Measurements from ENCODE around the gene ZNF799. TPM values are rescaled to one million over a fixed set of nuclear protein-coding genes. Genes with fewer than 3 reads are reported as not detected.
A peak's percentile ranks its signal among the peaks of the same experiment; 100 is the strongest.

The ZNF799 gene
- total and polyA plus RNA-seq, 2 of the 13 experiments (the other 11 are each of a cell fraction or from before 2014, with no cell fraction given), result 7.7 to 17.9 TPM

- TF ChIP-seq TCF7 (IDR thresholded peaks at IDR 0.05; ENCODE audit: low read depth) (peak; percentile 81), ARID2 (CRISPR knock-in tag; IDR thresholded peaks at IDR 0.05; ENCODE audit: borderline replicate concordance) (no peak), ZMYM4 (CRISPR knock-in tag; IDR thresholded peaks at IDR 0.05) (peak; percentile 55; the same call in 1 of the 2 replicates), ZNF235 (CRISPR knock-in tag; IDR thresholded peaks at IDR 0.05; ENCODE audit: borderline replicate concordance) (no peak; the same call in 1 of the 2 replicates), ZBTB2 (CRISPR knock-in tag; IDR thresholded peaks at IDR 0.05; ENCODE audit: low read depth) (0 out of 2 replicates have a peak, but pooled peaks have one; percentile 35), HMG20B (CRISPR knock-in tag; conservative IDR thresholded peaks at IDR 0.05) (0 out of 2 replicates have a peak, but pooled peaks have one; percentile 9), HNRNPK (IDR thresholded peaks at IDR 0.05; ENCODE audit: low read depth, low read length, poor library complexity, severe bottlenecking) (peak; percentile 39), SIN3A (IDR thresholded peaks at IDR 0.05; ENCODE audit: borderline replicate concordance, low read depth, low read length) (peak; percentile 94; the same call in 1 of the 2 replicates), PHB2 (IDR thresholded peaks at IDR 0.05; ENCODE audit: partially characterized antibody) (no peak), FOXA1 (IDR thresholded peaks at IDR 0.05) (no peak), FOXA1 (CRISPR knock-in tag; IDR thresholded peaks at IDR 0.05) (no peak)
- TF ChIP-seq, protein P1, sequence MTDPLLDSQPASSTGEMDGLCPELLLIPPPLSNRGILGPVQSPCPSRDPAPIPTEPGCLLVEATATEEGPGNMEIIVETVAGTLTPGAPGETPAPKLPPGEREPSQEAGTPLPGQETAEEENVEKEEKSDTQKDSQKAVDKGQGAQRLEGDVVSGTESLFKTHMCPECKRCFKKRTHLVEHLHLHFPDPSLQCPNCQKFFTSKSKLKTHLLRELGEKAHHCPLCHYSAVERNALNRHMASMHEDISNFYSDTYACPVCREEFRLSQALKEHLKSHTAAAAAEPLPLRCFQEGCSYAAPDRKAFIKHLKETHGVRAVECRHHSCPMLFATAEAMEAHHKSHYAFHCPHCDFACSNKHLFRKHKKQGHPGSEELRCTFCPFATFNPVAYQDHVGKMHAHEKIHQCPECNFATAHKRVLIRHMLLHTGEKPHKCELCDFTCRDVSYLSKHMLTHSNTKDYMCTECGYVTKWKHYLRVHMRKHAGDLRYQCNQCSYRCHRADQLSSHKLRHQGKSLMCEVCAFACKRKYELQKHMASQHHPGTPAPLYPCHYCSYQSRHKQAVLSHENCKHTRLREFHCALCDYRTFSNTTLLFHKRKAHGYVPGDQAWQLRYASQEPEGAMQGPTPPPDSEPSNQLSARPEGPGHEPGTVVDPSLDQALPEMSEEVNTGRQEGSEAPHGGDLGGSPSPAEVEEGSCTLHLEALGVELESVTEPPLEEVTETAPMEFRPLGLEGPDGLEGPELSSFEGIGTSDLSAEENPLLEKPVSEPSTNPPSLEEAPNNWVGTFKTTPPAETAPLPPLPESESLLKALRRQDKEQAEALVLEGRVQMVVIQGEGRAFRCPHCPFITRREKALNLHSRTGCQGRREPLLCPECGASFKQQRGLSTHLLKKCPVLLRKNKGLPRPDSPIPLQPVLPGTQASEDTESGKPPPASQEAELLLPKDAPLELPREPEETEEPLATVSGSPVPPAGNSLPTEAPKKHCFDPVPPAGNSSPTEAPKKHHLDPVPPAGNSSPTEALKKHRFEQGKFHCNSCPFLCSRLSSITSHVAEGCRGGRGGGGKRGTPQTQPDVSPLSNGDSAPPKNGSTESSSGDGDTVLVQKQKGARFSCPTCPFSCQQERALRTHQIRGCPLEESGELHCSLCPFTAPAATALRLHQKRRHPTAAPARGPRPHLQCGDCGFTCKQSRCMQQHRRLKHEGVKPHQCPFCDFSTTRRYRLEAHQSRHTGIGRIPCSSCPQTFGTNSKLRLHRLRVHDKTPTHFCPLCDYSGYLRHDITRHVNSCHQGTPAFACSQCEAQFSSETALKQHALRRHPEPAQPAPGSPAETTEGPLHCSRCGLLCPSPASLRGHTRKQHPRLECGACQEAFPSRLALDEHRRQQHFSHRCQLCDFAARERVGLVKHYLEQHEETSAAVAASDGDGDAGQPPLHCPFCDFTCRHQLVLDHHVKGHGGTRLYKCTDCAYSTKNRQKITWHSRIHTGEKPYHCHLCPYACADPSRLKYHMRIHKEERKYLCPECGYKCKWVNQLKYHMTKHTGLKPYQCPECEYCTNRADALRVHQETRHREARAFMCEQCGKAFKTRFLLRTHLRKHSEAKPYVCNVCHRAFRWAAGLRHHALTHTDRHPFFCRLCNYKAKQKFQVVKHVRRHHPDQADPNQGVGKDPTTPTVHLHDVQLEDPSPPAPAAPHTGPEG (CRISPR knock-in tag; IDR thresholded peaks at IDR 0.05), result no peak
- TF ChIP-seq, protein P2, sequence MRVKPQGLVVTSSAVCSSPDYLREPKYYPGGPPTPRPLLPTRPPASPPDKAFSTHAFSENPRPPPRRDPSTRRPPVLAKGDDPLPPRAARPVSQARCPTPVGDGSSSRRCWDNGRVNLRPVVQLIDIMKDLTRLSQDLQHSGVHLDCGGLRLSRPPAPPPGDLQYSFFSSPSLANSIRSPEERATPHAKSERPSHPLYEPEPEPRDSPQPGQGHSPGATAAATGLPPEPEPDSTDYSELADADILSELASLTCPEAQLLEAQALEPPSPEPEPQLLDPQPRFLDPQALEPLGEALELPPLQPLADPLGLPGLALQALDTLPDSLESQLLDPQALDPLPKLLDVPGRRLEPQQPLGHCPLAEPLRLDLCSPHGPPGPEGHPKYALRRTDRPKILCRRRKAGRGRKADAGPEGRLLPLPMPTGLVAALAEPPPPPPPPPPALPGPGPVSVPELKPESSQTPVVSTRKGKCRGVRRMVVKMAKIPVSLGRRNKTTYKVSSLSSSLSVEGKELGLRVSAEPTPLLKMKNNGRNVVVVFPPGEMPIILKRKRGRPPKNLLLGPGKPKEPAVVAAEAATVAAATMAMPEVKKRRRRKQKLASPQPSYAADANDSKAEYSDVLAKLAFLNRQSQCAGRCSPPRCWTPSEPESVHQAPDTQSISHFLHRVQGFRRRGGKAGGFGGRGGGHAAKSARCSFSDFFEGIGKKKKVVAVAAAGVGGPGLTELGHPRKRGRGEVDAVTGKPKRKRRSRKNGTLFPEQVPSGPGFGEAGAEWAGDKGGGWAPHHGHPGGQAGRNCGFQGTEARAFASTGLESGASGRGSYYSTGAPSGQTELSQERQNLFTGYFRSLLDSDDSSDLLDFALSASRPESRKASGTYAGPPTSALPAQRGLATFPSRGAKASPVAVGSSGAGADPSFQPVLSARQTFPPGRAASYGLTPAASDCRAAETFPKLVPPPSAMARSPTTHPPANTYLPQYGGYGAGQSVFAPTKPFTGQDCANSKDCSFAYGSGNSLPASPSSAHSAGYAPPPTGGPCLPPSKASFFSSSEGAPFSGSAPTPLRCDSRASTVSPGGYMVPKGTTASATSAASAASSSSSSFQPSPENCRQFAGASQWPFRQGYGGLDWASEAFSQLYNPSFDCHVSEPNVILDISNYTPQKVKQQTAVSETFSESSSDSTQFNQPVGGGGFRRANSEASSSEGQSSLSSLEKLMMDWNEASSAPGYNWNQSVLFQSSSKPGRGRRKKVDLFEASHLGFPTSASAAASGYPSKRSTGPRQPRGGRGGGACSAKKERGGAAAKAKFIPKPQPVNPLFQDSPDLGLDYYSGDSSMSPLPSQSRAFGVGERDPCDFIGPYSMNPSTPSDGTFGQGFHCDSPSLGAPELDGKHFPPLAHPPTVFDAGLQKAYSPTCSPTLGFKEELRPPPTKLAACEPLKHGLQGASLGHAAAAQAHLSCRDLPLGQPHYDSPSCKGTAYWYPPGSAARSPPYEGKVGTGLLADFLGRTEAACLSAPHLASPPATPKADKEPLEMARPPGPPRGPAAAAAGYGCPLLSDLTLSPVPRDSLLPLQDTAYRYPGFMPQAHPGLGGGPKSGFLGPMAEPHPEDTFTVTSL (CRISPR knock-in tag; IDR thresholded peaks at IDR 0.05; ENCODE audit: borderline replicate concordance), result 0 out of 2 replicates have a peak, but pooled peaks have one; percentile 62
- TF ChIP-seq, protein P3, sequence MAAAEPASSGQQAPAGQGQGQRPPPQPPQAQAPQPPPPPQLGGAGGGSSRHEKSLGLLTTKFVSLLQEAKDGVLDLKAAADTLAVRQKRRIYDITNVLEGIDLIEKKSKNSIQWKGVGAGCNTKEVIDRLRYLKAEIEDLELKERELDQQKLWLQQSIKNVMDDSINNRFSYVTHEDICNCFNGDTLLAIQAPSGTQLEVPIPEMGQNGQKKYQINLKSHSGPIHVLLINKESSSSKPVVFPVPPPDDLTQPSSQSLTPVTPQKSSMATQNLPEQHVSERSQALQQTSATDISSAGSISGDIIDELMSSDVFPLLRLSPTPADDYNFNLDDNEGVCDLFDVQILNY (CRISPR knock-in tag; conservative IDR thresholded peaks at IDR 0.05), result peak; percentile 43; the same call in 1 of the 2 replicates
These were observed at the start of gene ZNF799 (continued) for GRCh38 chr19:12400633-12401502.
